DOHH2 (cell line): Measurements from ENCODE around the gene MSH5.

Experiments
- EZH2phosphoT487 ChIP-seq: fragments of 200-600 bp; sonication (generic); IDR thresholded peaks from 2 replicates; pipeline ENCODE4 v1.6.1; 2017; ENCODE audit warnings: borderline replicate concordance, mild to moderate bottlenecking, antibody characterized with exemption, low read length, moderate library complexity, mixed read lengths
- TF ChIP-seq, protein P1 (sequence below): fragments of 200-600 bp; sonication (generic); IDR thresholded peaks from one replicate; pipeline ENCODE4 v1.5.1; 2014; ENCODE audit warnings: antibody characterized with exemption, mild to moderate bottlenecking, low read depth, low read length; ENCODE audit not compliant: poor library complexity, severe bottlenecking

DNA sequence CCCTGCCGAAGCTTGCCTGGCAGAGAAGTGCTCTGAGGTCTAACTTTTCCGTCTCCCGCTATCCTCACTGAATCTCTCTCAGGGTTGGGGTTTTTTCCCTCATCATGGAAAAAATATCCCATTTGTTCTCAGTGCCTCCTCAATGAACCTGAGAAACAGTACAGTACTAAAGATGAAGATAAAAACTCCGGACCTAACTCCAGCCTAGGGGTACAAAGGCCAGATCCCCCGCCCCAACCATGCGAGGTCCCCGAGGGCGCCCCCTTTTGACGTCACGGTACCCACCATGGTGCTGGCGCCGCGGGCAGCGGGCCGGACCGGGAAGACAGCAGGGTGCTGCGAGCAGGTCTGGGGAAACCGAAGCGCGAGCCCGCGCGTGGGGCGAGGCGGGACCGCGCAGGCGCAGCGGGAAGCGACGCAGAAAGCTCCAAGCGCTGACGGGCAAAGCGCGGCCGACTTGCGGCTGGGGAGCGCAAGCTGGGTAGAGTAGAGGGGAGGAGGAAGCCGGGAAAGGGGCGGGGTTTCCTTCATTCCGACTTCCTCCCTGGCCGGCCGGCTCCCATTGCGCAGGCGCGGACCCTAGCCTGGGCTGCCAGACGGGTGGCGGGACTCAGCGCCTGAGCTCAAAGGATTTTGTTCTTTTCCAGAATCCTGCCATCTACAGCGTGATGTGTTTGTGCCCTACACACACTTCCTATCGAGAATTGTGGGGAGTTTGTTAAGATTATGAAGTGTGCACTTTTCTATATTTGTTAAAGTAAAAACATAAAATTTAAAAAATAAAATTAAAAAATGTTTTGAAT lies 66.9 kb downstream of the MSH5 start, which contains the start of gene LSM2:
- TF ChIP-seq, protein P1, sequence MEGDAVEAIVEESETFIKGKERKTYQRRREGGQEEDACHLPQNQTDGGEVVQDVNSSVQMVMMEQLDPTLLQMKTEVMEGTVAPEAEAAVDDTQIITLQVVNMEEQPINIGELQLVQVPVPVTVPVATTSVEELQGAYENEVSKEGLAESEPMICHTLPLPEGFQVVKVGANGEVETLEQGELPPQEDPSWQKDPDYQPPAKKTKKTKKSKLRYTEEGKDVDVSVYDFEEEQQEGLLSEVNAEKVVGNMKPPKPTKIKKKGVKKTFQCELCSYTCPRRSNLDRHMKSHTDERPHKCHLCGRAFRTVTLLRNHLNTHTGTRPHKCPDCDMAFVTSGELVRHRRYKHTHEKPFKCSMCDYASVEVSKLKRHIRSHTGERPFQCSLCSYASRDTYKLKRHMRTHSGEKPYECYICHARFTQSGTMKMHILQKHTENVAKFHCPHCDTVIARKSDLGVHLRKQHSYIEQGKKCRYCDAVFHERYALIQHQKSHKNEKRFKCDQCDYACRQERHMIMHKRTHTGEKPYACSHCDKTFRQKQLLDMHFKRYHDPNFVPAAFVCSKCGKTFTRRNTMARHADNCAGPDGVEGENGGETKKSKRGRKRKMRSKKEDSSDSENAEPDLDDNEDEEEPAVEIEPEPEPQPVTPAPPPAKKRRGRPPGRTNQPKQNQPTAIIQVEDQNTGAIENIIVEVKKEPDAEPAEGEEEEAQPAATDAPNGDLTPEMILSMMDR = peak; percentile 49
- no peak for TF ChIP-seq EZH2phosphoT487
